ENCODE data around the gene PCP2.

The PCP2 gene

GRCh38 chr19:7582446-7582845 is 51.1 kb downstream of the PCP2 start:
- no peak for TF ChIP-seq CTCF (IDR thresholded peaks at IDR 0.05; ENCODE audit: insufficient read depth, missing control alignments)
- FAIRE-seq (no peak), DNase-seq (ENCODE audit: insufficient read length, low spot score) (no peak)

All from D721Med (cell line).